ENCODE measurements around the gene ELMOD3. TPM values are rescaled to one million over a fixed set of nuclear protein-coding genes. Genes with fewer than 3 reads are reported as not detected.

ELMOD3 gene
- polyA plus RNA-seq, 1 experiment, result 26.3 TPM

GRCh38 chr2:85439986-85440385 is 85.4 kb downstream of the ELMOD3 start:
- no peak for DNase-seq (ENCODE audit: low read depth)
- no peaks in the 10 kb centered on the region for H3K36me3 ChIP-seq (ENCODE audit: control insufficient read depth, insufficient read depth, low read length)
- TF ChIP-seq CTCF (IDR thresholded peaks at IDR 0.05; ENCODE audit: insufficient read depth, low read depth, low read length), result no peak
- no peaks in the 10 kb centered on the region; the same call in 1 of the 2 replicates for H3K27me3 ChIP-seq (ENCODE audit: control insufficient read depth, insufficient read depth, low read length)
- no peak overlapping the region for H3K4me3 ChIP-seq (ENCODE audit: low read depth, low read length)
- ChIA-PET CTCF (no interaction called here), POLR2A (no interaction called here)

GRCh38 chr2:85440729-85441128 is 86.2 kb downstream of the ELMOD3 start:
- Histone ChIP-seq H3K27me3 (ENCODE audit: control insufficient read depth, insufficient read depth, low read length) (no peaks in the 10 kb centered on the region; the same call in 1 of the 2 replicates), H3K36me3 (ENCODE audit: control insufficient read depth, insufficient read depth, low read length) (no peaks in the 10 kb centered on the region), H3K4me3 (ENCODE audit: low read depth, low read length) (no peak overlapping the region)
- CTCF ChIA-PET, result interaction anchor here (1.2 to 1.7 kb wide), 2 partner anchors 29 to 111 kb away, joined by 3 to 4 read pairs; no protein-coding TSS in a partner anchor
- POLR2A ChIA-PET, result no interaction called here
- no peak for TF ChIP-seq CTCF (IDR thresholded peaks at IDR 0.05; ENCODE audit: insufficient read depth, low read depth, low read length)
- no peak for DNase-seq (ENCODE audit: low read depth)

Small RNAs within 50 kb of the gene (small RNA-seq; reads per million reads assigned to genes)
- not detected for gene AC062037.1 (ENCODE audit: insufficient read length, low read depth, low replicate concordance)
- not detected for gene AC062037.2 (ENCODE audit: insufficient read length, low read depth, low replicate concordance)
- not detected for gene RF00019 (ENCODE audit: insufficient read length, low read depth, low replicate concordance)
- not detected for gene RN7SL113P (ENCODE audit: insufficient read length, low read depth, low replicate concordance)

Other genes starting within 250 kb of the ELMOD3 start
- 1.9 and 3.2 TPM in 2 replicates for gene TCF7L1, start 221.4 kb upstream of the ELMOD3 start, polyA plus RNA-seq (2011; rRNA removed)
- gene TGOLN2, start 26.8 kb upstream of the ELMOD3 start, polyA plus RNA-seq (2011; rRNA removed), result 130 and 132 TPM in 2 replicates
- gene RETSAT, start 241 bp upstream of the ELMOD3 start, polyA plus RNA-seq (2011; rRNA removed), result 50.3 and 54.4 TPM in 2 replicates
- 92.4 and 135 TPM in 2 replicates for gene CAPG, start 55.6 kb downstream of the ELMOD3 start, polyA plus RNA-seq (2011; rRNA removed)
- 0.18 and 0.39 TPM in 2 replicates for gene SH2D6, start 63.9 kb downstream of the ELMOD3 start, polyA plus RNA-seq (2011; rRNA removed)
- 261 and 302 TPM in 2 replicates for gene MAT2A, start 184.4 kb downstream of the ELMOD3 start, polyA plus RNA-seq (2011; rRNA removed)
- 44.4 and 45.9 TPM in 2 replicates for gene GGCX, start 206.7 kb downstream of the ELMOD3 start, polyA plus RNA-seq (2011; rRNA removed)
- 0.70 and 2.0 TPM in 2 replicates for gene VAMP8, start 222.8 kb downstream of the ELMOD3 start, polyA plus RNA-seq (2011; rRNA removed)
- gene VAMP5, start 229.7 kb downstream of the ELMOD3 start, polyA plus RNA-seq (2011; rRNA removed), result 143 and 161 TPM in 2 replicates
- 376 and 394 TPM in 2 replicates for gene RNF181, start 241.0 kb downstream of the ELMOD3 start, polyA plus RNA-seq (2011; rRNA removed)
- 11.4 and 19.1 TPM in 2 replicates for gene TMEM150A, start 247.9 kb downstream of the ELMOD3 start, polyA plus RNA-seq (2011; rRNA removed)